GM19397 (cell line): Measurements from ENCODE around the gene PHF21B.

Source experiments
- ATAC-seq: cut with Tn5 transposase; IDR thresholded peaks from one replicate; pipeline ENCODE4 v1.9.1; 2021; ENCODE audit warnings: mild to moderate bottlenecking, moderate library complexity; ENCODE audit not compliant: unreplicated experiment

Gene PHF21B

DNA sequence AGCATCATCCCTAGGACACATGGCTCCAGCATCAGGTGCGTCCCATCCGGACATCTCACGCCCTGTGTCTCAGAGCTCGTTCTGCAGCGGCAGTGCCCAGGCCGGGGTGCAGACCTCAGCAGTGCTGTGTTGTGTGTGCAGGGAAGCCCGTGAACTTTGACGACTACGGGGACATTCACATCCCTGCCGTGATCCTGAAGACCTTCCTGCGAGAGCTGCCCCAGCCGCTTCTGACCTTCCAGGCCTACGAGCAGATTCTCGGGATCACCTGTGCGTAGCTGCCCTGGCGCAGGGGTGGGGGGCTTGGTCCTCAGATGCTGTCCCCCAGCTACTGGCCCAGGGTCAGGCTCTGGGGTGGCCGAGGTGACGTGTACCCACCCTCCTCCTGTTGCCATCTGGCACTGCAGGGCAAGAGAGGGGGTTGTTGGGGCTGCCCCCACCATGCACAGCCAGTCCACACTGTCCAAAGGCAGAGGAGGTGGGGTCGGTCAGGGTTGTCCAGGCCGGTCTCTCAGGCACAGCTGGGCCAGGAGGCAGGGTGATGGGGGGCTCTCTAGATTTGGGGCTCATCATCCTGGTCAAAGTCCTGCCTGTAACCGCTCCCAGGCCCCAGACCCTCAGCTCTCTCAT lies 160.9 kb downstream of the PHF21B start:
- no peak for ATAC-seq

DNA sequence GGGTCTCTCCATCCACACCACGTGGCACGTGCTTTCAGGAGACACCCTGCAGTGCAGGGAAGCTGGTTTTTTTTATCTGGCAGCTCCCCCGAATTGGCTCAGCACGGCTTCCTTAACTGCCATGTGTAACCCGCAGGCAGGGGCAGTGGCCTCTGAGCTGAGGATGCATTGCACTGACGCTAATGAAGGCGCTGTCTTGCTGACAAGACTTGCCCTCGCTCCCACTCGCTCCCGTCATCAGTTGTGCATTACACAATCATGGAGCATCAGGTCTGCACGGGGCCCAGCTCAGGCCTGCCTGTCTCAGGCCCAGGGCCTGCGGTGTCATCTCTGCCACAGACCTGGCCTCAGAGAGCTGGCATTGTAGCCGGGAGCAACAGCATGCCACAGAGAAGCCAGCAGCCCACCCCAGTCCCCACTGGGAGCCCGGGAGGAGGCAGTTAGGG lies 161.5 kb downstream of the PHF21B start:
- ATAC-seq, result no peak

DNA sequence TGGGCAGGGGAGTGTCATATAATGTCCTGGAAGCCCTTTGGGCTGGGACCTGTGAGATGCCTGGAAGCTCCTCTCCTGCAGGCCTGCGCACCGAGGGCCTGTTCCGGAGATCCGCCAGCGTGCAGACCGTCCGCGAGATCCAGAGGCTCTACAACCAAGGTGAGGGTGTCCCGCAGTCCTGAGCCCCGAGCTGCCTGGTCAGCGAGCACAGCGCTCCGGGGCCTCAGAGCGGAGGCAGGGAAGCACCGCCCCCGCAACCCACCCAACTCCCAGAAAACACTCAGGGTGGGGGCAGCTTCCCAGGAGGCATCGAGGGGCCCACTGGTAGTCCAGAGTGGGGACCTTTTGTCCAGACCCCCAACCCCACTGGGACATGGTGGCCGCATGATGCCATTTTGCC lies 161.9 kb downstream of the PHF21B start:
- no peak for ATAC-seq

DNA sequence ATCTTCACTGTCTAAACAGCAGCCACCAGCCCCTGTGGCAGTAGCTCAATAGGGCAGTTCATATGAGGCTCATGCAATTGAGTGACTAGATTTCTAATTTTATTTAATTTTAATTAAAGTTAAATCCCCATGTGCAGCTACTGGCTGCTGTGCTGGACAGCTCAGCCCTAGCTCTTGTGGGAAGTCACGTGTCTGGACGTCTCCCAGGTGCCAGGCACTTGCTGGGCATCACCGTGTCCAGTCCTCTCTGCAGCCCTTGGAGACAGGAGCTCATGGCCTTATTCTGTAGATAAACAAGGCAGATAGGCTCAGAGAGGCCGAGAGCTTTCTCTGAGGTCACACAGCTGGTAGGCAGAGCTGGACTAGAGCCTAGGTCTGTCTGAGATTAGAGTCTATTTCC lies 162.4 kb downstream of the PHF21B start:
- ATAC-seq, result no peak

DNA sequence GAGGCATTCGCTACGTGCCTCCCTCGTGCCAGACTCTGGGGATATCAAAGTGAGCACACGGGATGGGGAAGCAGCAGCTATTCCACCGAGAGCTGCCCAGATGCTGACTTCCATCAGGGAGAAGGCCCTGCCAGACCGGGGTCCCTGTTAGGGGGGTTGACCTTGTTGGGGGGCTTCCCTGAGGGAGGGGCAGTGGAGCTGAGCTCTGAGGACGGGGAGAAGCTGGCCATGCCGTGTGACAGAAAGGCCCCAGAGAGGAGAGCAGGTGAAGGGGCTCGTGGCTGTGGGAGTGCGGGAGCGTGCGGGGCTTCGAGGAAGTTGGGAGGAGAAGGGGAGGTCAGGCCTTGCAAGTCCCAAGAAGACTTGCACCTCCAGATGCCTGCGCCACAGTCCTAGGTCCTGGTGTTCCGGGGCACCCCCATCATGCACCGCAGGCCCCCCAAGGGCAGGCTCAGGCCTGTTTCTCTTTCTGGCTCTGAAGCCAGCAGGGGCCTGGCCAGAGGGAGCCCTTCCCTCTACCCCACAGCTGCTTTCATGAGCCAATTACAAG lies 163.0 kb downstream of the PHF21B start:
- no peak for ATAC-seq

DNA sequence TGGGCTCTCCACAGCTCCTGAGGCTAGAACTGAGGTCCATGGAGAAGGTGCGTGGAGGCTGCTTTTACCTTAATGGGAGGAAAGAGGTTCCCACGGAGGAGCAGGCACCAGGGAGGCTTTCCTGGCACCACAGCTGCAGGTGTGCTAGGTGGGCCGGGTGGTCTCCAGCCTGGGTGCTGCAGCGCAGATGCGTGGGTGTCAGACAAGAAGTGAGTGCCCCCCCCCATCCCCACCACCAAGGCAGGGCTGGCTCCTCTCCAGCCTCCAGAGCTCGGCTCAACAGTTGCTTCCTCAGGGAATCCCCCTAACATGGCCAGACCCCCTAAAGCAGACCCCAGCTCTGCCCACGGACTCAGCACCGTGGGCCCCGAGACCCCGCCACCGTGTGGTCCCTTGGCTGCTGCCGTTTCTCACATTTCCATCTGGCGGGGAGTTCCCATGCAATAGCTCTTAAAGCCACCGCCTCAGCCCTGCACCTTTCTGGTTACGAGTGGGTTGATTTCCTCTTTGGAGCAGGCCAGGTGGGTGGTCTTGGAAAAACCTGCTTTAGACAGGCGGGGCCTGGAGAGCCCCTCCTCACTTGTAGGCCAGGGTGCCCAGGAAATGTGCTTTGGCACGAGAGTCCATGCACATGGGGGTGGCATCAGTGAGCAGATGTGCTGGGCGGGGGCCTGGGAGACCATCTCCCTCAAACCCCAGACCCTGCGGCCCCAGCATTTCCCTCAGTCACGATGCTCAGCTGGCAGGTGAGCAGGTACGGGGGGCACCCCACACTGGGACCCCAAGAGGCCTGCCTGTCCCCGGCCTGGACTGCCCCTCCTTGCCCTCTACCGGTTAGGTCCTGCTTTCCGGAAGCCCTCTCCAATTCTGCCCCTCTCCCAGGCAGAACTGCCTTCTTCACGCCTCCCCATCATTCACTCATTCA lies 163.7 kb downstream of the PHF21B start:
- no peak for ATAC-seq

DNA sequence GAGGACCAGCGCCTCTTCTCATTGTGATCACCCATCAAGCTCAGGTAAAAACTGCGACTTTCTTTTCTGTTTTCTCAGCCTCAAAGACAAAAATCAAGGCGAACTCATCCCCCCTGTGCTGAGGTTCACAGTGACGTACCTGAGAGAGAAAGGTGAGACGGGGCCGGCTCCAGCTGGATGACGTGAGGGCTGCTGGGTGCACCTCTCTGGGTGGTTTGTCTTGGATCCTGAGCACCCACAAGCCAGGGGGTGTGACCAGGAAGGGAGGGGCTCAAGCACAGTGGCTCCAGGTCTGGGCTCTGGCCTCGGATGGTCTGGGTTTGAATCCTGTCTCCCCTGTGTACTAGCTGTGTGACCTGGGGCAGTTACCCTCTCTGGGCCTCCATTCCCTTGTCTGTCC lies 164.6 kb downstream of the PHF21B start:
- ATAC-seq, result no peak

DNA sequence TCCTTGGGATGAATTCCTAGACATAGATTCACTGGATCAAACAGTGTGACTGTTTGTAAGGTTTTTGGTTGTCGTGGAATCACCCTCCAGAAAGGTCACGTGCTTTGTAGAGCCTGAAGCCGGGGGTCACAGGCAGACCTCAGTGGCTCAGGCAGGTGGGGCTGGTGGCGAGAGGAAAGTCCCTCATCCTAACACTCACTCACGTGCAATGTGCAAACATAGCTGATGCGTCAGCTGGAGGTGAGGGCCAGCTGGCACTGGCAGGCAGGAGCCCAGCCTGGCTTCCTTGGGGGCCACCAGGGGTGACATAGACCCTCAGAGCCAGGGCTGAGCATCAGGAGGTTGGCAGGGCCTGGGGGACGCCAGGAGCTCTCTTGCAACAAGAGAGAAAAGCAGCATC lies 167.4 kb downstream of the PHF21B start:
- no peak for ATAC-seq

DNA sequence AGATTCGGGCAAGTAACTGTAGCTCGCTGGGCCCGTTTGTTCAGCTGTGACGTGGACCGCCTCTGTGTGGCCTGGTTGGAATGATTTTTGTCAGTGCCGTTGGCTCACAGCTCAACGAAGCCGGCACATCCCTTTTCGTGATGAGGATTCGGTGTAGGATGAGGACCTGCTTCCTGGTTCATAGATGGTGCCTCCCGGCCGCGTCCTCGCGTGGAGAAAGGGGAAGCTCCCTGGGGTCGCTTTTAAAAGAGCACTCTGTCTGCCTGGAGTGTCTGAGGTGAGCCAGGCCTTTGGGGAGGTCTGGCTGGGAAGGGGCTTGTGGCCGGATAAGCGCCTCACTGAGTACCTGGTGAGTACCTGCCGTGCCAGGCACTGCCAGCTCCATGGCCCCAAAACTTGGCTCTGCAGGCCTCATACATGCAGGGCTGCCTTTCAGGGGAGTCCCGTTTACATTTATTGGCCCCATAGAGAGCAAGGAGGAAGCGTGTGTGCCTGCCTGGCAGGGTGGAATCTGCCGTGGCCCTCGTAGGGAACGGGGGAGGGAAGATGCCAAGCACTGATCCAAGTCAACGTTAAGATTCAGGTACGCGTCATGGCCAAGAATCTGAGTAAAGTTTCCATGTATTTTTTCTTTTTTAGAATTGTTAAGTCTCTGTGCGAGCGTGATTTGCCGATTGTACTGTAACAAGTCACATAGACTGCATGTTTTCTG lies 169.0 kb downstream of the PHF21B start:
- ATAC-seq, result no peak

DNA sequence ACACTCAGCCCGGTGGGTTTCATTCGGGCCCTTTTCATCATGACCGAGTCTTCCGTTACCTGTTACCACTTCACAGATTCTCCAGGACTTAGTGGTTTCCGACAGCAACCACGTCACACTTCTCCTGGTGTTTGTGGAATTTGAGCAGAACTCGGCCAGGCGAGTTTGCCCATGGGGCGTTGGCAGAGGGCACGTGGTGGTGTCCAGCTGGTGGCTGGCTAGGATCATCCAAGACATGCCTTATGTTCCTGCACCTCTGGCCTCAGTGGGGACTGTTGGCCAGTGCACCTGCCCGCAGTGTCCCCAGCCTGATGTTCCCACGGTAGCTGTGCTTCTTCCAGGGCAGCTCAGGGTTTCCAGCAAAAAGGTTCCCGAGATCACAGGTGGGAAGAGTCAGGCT lies 170.1 kb downstream of the PHF21B start:
- no peak for ATAC-seq

DNA sequence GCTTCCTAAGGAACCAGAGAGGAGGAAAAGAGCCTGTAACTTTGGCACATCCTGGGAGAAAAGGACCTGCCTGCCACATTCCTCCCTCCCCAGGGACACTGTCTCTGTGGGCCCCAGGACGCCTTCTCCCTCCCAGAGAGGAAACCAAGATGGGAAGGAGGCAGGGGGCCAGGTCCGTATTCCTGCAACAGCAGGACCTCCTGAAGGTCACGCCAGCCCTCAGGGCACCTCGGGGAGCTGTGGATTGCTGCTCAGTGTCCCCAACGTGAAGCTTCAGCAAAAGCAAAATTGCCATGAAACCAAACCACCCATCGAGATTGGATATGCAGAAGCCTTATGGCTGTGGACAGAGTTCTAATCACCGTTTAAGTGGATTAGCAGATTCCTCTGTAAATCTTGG lies 170.7 kb downstream of the PHF21B start:
- no peak for ATAC-seq

DNA sequence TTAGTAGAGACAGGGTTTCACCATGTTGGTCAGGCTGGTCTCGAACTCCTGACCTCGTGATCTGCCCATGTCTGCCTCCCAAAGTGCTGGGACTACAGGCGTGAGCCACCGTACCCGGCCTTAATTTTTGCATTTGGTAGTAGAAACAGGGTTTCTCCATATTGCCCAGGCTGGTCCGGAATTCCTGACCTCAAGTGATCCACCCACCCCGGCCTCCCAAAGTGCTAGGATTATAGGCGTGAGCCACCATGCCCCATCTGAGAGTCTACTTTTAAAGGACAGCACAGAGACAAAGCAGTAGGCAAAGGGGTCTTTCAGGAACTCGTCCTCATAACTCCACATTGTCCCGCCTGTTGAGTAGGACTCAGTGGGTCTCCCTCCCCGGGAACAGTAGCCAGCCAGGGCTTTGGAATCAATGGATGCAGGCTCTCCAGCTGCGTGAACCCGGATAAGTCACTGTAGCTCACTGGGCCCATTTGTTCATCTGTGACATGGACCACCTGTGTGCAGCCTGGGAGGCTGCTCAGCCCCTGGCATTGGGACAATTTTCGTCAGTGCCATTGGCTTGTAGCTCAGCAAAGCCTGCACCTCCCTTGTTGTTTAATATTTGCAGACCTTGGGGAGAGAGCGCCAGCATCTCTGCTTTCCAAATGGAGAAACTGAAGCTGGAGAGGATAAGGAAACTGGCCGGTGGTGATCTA lies 171.3 kb downstream of the PHF21B start:
- ATAC-seq, result no peak

DNA sequence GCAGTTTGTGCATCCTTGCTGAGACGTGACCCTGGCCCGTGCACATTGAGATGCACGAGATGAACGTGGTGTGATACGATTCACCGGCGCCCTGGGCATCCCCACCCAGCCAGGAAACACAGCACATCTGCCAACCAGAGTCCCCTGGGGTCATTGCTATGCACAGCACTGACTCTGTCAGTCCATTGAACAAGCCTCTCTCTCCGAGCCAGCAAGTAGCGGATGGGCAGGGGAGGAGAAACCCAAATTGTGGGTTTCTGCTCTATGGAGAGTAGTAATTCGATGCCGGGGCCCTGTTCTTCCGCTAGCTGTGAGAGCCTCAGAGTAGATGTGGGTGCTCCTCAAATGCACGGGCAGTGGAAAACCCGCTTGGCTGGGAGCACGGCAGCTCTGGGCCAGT lies 172.3 kb downstream of the PHF21B start:
- ATAC-seq, result no peak

DNA sequence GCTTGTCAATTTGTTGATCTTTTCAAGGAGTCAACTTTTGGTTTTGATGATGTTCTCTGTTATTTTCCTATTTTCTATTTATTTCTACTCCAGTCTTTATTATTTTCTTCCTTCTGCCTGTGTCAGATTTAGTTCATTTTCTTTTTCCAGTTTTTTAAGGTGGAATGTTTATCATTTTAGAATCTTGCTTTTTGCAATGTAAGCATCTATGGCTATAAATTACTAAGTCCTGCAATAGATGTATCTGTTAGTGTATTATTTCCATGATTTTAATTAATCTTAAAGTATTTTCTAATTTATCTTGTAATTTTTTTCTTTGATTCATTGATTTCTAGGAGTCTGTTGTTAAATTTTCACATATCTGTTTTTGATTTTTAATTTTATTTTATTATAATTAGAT lies 175.7 kb downstream of the PHF21B start:
- ATAC-seq, result no peak

DNA sequence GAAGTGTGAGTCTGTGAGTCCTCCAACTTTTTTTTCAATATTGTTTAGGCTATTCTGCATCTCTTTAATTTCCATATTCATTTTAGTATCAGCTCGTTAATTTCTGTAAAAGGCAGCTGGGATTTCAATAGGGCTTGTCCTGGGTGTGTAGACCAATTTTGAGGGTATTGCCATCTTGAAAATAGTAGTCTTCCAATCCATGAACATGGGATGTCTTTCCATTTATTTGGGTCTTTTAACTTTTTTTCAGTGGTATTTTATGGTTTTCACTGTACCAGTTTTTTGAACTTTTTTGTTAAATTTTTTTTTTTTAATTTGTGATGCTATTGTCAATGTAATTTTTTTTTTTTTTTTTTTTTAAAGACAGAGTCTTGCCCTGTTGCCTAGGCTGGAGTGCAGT lies 177.9 kb downstream of the PHF21B start:
- ATAC-seq, result no peak
